Mesenchymal stem cell (in vitro differentiated cells and primary cell): ENCODE measurements around the gene BRAT1.

Source experiments
- DNase-seq: peaks from one replicate; pipeline ENCODE4 v3.0.0-alpha.2; 2013
- H2AFZ ChIP-seq: one replicate; pipeline ENCODE4 v1.6.1; 2013; ENCODE audit warnings: low read depth, mild to moderate bottlenecking, control low read depth, inconsistent platforms, low read length, moderate library complexity
- H2AK5ac ChIP-seq: 2 replicates; pipeline ENCODE4 v1.6.1; 2013; ENCODE audit warnings: low read length, moderate library complexity, mild to moderate bottlenecking, inconsistent platforms; ENCODE audit not compliant: severe bottlenecking
- H2BK120ac ChIP-seq: one replicate; pipeline ENCODE4 v1.6.1; 2013; ENCODE audit warnings: low read depth, mild to moderate bottlenecking, inconsistent platforms, low read length, moderate library complexity
- H2BK12ac ChIP-seq, 2 experiments: one replicate each; pipeline ENCODE4 v1.6.1; 2013; ENCODE audit warnings: inconsistent platforms in 2 of 2, low read length in 2 of 2, mild to moderate bottlenecking in 2 of 2, moderate library complexity in 2 of 2, control low read depth in 1 of 2
- H2BK15ac ChIP-seq: one replicate; pipeline ENCODE4 v1.6.1; 2013; ENCODE audit warnings: mild to moderate bottlenecking, low read depth, inconsistent platforms; ENCODE audit not compliant: poor library complexity, severe bottlenecking
- H2BK5ac ChIP-seq: 2 replicates; pipeline ENCODE4 v1.6.1; 2013; ENCODE audit warnings: low read depth, mild to moderate bottlenecking, low read length, control low read depth, inconsistent platforms; ENCODE audit not compliant: poor library complexity, severe bottlenecking
- H3K14ac ChIP-seq, 2 experiments: one replicate each; pipeline ENCODE4 v1.6.1; 2013; ENCODE audit warnings: inconsistent platforms in 2 of 2, low read length in 2 of 2, control low read depth in 1 of 2, mild to moderate bottlenecking in 1 of 2, moderate library complexity in 1 of 2
- H3K18ac ChIP-seq, 2 experiments: one replicate each; pipeline ENCODE4 v1.6.1; 2013; ENCODE audit warnings: inconsistent platforms in 2 of 2, low read length in 2 of 2, control low read depth in 1 of 2, low read depth in 1 of 2, mild to moderate bottlenecking in 1 of 2
- H3K23ac ChIP-seq, 2 experiments: one replicate each; pipeline ENCODE4 v1.6.1; 2013; ENCODE audit warnings: inconsistent platforms in 2 of 2, low read length in 2 of 2, mild to moderate bottlenecking in 2 of 2, moderate library complexity in 2 of 2, control low read depth in 1 of 2
- H3K27ac ChIP-seq: 2 replicates; pipeline ENCODE4 v1.5.1; 2013; ENCODE audit warnings: mild to moderate bottlenecking, moderate library complexity, low read length, control low read depth, inconsistent platforms; ENCODE audit not compliant: poor library complexity, severe bottlenecking
- H3K27me3 ChIP-seq, 2 experiments: 2 replicates each; pipeline versions ENCODE4 v1.6.1 to v1.7.0; 2013; ENCODE audit warnings: low read length in 2 of 2, mild to moderate bottlenecking in 2 of 2, moderate library complexity in 2 of 2, control low read depth in 1 of 2, inconsistent platforms in 1 of 2; ENCODE audit not compliant: control insufficient read depth in 1 of 2, insufficient read depth in 1 of 2
- H3K36me3 ChIP-seq, 2 experiments: 2 replicates each; pipeline versions ENCODE4 v1.6.1 to v1.7.0; 2013; ENCODE audit warnings: low read length in 2 of 2, control low read depth in 1 of 2, inconsistent platforms in 1 of 2, low read depth in 1 of 2, mild to moderate bottlenecking in 1 of 2; ENCODE audit not compliant: insufficient read depth in 2 of 2, control insufficient read depth in 1 of 2
- H3K4ac ChIP-seq, 2 experiments: one replicate each; pipeline ENCODE4 v1.6.1; 2013; ENCODE audit warnings: inconsistent platforms in 2 of 2, low read length in 2 of 2, mild to moderate bottlenecking in 2 of 2, moderate library complexity in 2 of 2, control low read depth in 1 of 2, low read depth in 1 of 2
- H3K4me1 ChIP-seq: 2 replicates; pipeline ENCODE4 v1.6.1; 2013; ENCODE audit warnings: low read depth, low read length, control low read depth; ENCODE audit not compliant: control insufficient read depth, insufficient read depth
- H3K4me2 ChIP-seq: 2 replicates; pipeline ENCODE4 v1.6.1; 2013; ENCODE audit warnings: low read length, mild to moderate bottlenecking, inconsistent platforms; ENCODE audit not compliant: poor library complexity, severe bottlenecking
- H3K4me3 ChIP-seq, 2 experiments: 2 replicates each; pipeline versions ENCODE4 v1.5.1 to v1.7.0; 2013; ENCODE audit warnings: low read length in 2 of 2, mild to moderate bottlenecking in 2 of 2, control low read depth in 1 of 2, low read depth in 1 of 2; ENCODE audit not compliant: insufficient read depth in 1 of 2
- H3K79me1 ChIP-seq: replicated peaks from 2 replicates; pipeline ENCODE4 v1.6.1; 2013; ENCODE audit warnings: mild to moderate bottlenecking, control low read depth, low read length, inconsistent platforms; ENCODE audit not compliant: poor library complexity, severe bottlenecking
- H3K9ac ChIP-seq: 2 replicates; pipeline ENCODE4 v1.7.0; 2013; ENCODE audit warnings: mild to moderate bottlenecking, low read length, moderate library complexity
- H3K9me3 ChIP-seq: 2 replicates; pipeline ENCODE4 v1.7.0; 2013; ENCODE audit warnings: mild to moderate bottlenecking, low read length; ENCODE audit not compliant: control insufficient read depth
- H4K8ac ChIP-seq: one replicate; pipeline ENCODE4 v1.6.1; 2013; ENCODE audit warnings: inconsistent platforms, mild to moderate bottlenecking, low read length, moderate library complexity
- H4K91ac ChIP-seq: one replicate; pipeline ENCODE4 v1.6.1; 2013; ENCODE audit warnings: mild to moderate bottlenecking, low read length, inconsistent platforms
- WGBS: methylation state at CpG from one replicate; pipeline ENCODE4 v1.1.7; 2013; ENCODE audit warnings: mixed read lengths; 5-methylcytosine and 5-hydroxymethylcytosine counted together

Gene BRAT1

GRCh38 chr7:2597273-2597640 lies 41.9 kb upstream of the BRAT1 start:
- H3K23ac ChIP-seq, result no peak overlapping the region
- H3K4ac ChIP-seq, result no peak overlapping the region
- no peak overlapping the region for H2AFZ ChIP-seq
- H3K79me1 ChIP-seq, result no peaks in the 10 kb centered on the region
- no peak overlapping the region for H3K27ac ChIP-seq
- H3K9me3 ChIP-seq, result no peaks in the 10 kb centered on the region
- no peak overlapping the region for H4K91ac ChIP-seq
- DNase-seq, result no peak
- H3K9ac ChIP-seq, result no peak overlapping the region
- H3K18ac ChIP-seq, result no peak overlapping the region
- no peak overlapping the region for H2BK12ac ChIP-seq
- H3K4me2 ChIP-seq, result no peak overlapping the region
- H3K4me3 ChIP-seq, result no peak overlapping the region
- peaks cover 76 to 78% of the 10 kb centered on the region in 2 experiments for H3K36me3 ChIP-seq
- WGBS, result 98% methylated on average over 13 of the region's 13 CpGs
- H3K27me3 ChIP-seq, result no peaks in the 10 kb centered on the region
- H4K8ac ChIP-seq, result no peak overlapping the region
- no peak overlapping the region for H2AK5ac ChIP-seq
- H2BK15ac ChIP-seq, result no peak overlapping the region
- H3K4me1 ChIP-seq, result no peaks in the 10 kb centered on the region
- no peak overlapping the region for H3K14ac ChIP-seq
- H2BK5ac ChIP-seq, result no peak overlapping the region
- no peak overlapping the region for H2BK120ac ChIP-seq

GRCh38 chr7:2596464-2597272 lies 41.3 kb upstream of the BRAT1 start:
- no peak for DNase-seq
- no peak overlapping the region for H2BK5ac ChIP-seq
- no peaks in the 10 kb centered on the region for H3K9me3 ChIP-seq
- no peak overlapping the region for H2AK5ac ChIP-seq
- peaks cover 74 to 76% of the 10 kb centered on the region in 2 experiments for H3K36me3 ChIP-seq
- H2AFZ ChIP-seq, result no peak overlapping the region
- no peak overlapping the region for H4K8ac ChIP-seq
- no peak overlapping the region for H3K14ac ChIP-seq
- H3K18ac ChIP-seq, result no peak overlapping the region
- H3K4me2 ChIP-seq, result no peak overlapping the region
- no peak overlapping the region for H2BK15ac ChIP-seq
- H3K4me1 ChIP-seq, result no peaks in the 10 kb centered on the region
- H3K27ac ChIP-seq, result no peak overlapping the region
- H3K27me3 ChIP-seq, result no peaks in the 10 kb centered on the region
- no peaks in the 10 kb centered on the region for H3K79me1 ChIP-seq
- no peak overlapping the region for H3K23ac ChIP-seq
- no peak overlapping the region for H2BK12ac ChIP-seq
- no peak overlapping the region for H4K91ac ChIP-seq
- no peak overlapping the region for H3K9ac ChIP-seq
- H3K4ac ChIP-seq, result no peak overlapping the region
- no peak overlapping the region for H2BK120ac ChIP-seq
- WGBS, result 94% methylated on average over 22 of the region's 22 CpGs
- H3K4me3 ChIP-seq, result no peak overlapping the region

- Histone ChIP-seq H4K91ac (no peak overlapping the region), H2AK5ac (no peak overlapping the region), H3K4ac (no peak overlapping the region), H3K18ac (no peak overlapping the region), H2AFZ (no peak overlapping the region), H3K27ac (no peak overlapping the region), H3K9ac (no peak overlapping the region), H3K14ac (no peak overlapping the region), H2BK15ac (no peak overlapping the region), H3K36me3 (peaks cover 66 to 71% of the 10 kb centered on the region in 2 experiments), H3K4me1 (no peaks in the 10 kb centered on the region), H4K8ac (no peak overlapping the region), H2BK120ac (no peak overlapping the region), H2BK5ac (no peak overlapping the region), H3K4me2 (no peak overlapping the region), H3K27me3 (no peaks in the 10 kb centered on the region), H3K9me3 (no peaks in the 10 kb centered on the region), H3K4me3 (no peak overlapping the region), H3K23ac (no peak overlapping the region), H3K79me1 (no peaks in the 10 kb centered on the region), H2BK12ac (no peak overlapping the region)
- 94% methylated on average over 27 of the region's 27 CpGs for WGBS
- no peak for DNase-seq
Observed at GRCh38 chr7:2595258-2595860, 40.0 kb upstream of the BRAT1 start.

- Histone ChIP-seq H4K91ac (no peak overlapping the region), H2BK12ac (no peak overlapping the region), H4K8ac (no peak overlapping the region), H2AFZ (no peak overlapping the region), H3K14ac (no peak overlapping the region), H3K18ac (no peak overlapping the region), H3K27ac (no peak overlapping the region), H2AK5ac (no peak overlapping the region), H3K36me3 (peaks cover 67 to 73% of the 10 kb centered on the region in 2 experiments), H3K23ac (no peak overlapping the region), H2BK5ac (no peak overlapping the region), H3K4me2 (no peak overlapping the region), H3K9ac (no peak overlapping the region), H3K9me3 (no peaks in the 10 kb centered on the region), H3K27me3 (no peaks in the 10 kb centered on the region), H3K4me3 (no peak overlapping the region), H2BK15ac (no peak overlapping the region), H2BK120ac (no peak overlapping the region), H3K4ac (no peak overlapping the region), H3K79me1 (no peaks in the 10 kb centered on the region), H3K4me1 (no peaks in the 10 kb centered on the region)
- 93% methylated on average over 10 of the region's 10 CpGs for WGBS
- DNase-seq, result no peak
Observed at GRCh38 chr7:2594599-2594998, 39.3 kb upstream of the BRAT1 start.
